Testis (tissue), 3 donors: Measurements from ENCODE around the gene FOXN1. TPM values are rescaled to one million over a fixed set of nuclear protein-coding genes. Genes with fewer than 3 reads are reported as not detected.

Experiments
- DNase-seq: peaks from one replicate; pipeline ENCODE4 v3.0.0-alpha.2; 2019
- H3K27ac ChIP-seq, 2 donors: fragments of 200-600 bp; sonication (generic); one replicate each; pipeline ENCODE4 v1.5.1; 2019
- H3K27me3 ChIP-seq: fragments of 200-600 bp; sonication (generic); one replicate; pipeline ENCODE4 v1.5.1; 2019
- H3K36me3 ChIP-seq: fragments of 200-600 bp; sonication (generic); one replicate; pipeline ENCODE4 v1.5.1; 2017; ENCODE audit warnings: low read depth; ENCODE audit errors: missing control alignments
- H3K4me1 ChIP-seq: fragments of 200-600 bp; sonication (generic); one replicate; pipeline ENCODE4 v1.5.1; 2019
- H3K4me3 ChIP-seq, 2 donors: fragments of 200-600 bp; sonication (generic); one replicate each; pipeline ENCODE4 v1.5.1; 2017 to 2019
- H3K9me3 ChIP-seq: fragments of 200-600 bp; sonication (generic); one replicate; pipeline ENCODE4 v1.5.1; 2017
- POLR2A ChIP-seq: fragments of 450-650 bp; IDR thresholded peaks from one replicate; pipeline ENCODE4 v1.6.1; 2017; ENCODE audit warnings: antibody characterized with exemption, mild to moderate bottlenecking, moderate library complexity
- WGBS, 2 donors: methylation state at CpG; one replicate each; pipeline ENCODE4 v1.1.5; 2018; 5-methylcytosine and 5-hydroxymethylcytosine counted together
- intact Hi-C: fragments of 100-400 bp; cut with DNase I; formaldehyde crosslinking; loops from one replicate; pipeline ENCODE4 v1.15.1; 2023; ENCODE audit warnings: low total_unique reads
- polyA plus RNA-seq: library from polyadenylated mRNA; stranded (reverse); fragments of 350-450 nt; fragmentation: Illumina TruSeq; extraction: RNeasy Lipid Tissue Mini Kit (QIAGEN cat#74804); gene quantifications from one replicate; pipeline ENCODE4 v1.2.3, GENCODE V29; 2014; ENCODE audit warnings: low read depth, low replicate concordance; ENCODE audit not compliant: insufficient read depth
- total RNA-seq, 2 donors: library from RNA; depleted of rRNA; stranded (reverse); fragments of >200 nt; gene quantifications; one replicate each; pipeline ENCODE4 v1.2.3, GENCODE V29; 2016
- TF ChIP-seq, protein P1 (sequence below), 3 experiments: fragments of 450-650 bp in 2 of 3; fragments of 200-600 bp in 1 of 3; sonication (generic) in 1 of 3; IDR thresholded peaks; one replicate each; pipeline ENCODE4 v1.5.1; 2016 to 2019; ENCODE audit warnings: antibody characterized with exemption in 3 of 3, mild to moderate bottlenecking in 2 of 3, moderate library complexity in 1 of 3

FOXN1 gene
- total and polyA plus RNA-seq, 3 donors from 2014 or later, result 0.24 to 0.69 (median 0.50) TPM

GRCh38 chr17:28472871-28473497, 33.2 kb upstream of the FOXN1 start:
- WGBS, 2 donors, result 83 to 93% methylated on average over 7 of the region's 7 CpGs

GRCh38 chr17:28473542-28473941, 32.6 kb upstream of the FOXN1 start, which contains the start of gene SLC13A2:
Gene SLC13A2, plus strand, starts transcription at chr17:28473644. Its CDS starts 69 bp downstream, at chr17:28473713.
- Histone ChIP-seq H3K9me3 (no peaks in the 10 kb centered on the region), H3K36me3 (no peaks in the 10 kb centered on the region), H3K27ac (no peak within 1 kb of the TSS), H3K27me3 (no peaks in the 10 kb centered on the region), H3K4me1 (no peaks in the 10 kb centered on the region), H3K4me3 (no peak within 1 kb of the TSS)
- DNase-seq, result no peak
- TF ChIP-seq, protein P1, sequence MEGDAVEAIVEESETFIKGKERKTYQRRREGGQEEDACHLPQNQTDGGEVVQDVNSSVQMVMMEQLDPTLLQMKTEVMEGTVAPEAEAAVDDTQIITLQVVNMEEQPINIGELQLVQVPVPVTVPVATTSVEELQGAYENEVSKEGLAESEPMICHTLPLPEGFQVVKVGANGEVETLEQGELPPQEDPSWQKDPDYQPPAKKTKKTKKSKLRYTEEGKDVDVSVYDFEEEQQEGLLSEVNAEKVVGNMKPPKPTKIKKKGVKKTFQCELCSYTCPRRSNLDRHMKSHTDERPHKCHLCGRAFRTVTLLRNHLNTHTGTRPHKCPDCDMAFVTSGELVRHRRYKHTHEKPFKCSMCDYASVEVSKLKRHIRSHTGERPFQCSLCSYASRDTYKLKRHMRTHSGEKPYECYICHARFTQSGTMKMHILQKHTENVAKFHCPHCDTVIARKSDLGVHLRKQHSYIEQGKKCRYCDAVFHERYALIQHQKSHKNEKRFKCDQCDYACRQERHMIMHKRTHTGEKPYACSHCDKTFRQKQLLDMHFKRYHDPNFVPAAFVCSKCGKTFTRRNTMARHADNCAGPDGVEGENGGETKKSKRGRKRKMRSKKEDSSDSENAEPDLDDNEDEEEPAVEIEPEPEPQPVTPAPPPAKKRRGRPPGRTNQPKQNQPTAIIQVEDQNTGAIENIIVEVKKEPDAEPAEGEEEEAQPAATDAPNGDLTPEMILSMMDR (IDR thresholded peaks at IDR 0.05), result no peak
- WGBS, 2 donors, result 72 to 75% methylated on average over 5 of the region's 5 CpGs
- intact Hi-C loops, result no loop called here

More at GRCh38 chr17:28472871-28473497, 33.2 kb upstream of the FOXN1 start:
- intact Hi-C loops, result no loop called here
- H3K36me3 ChIP-seq, result no peaks in the 10 kb centered on the region
- H3K9me3 ChIP-seq, result no peaks in the 10 kb centered on the region
- H3K4me1 ChIP-seq, result no peaks in the 10 kb centered on the region
- no peak for TF ChIP-seq POLR2A
- TF ChIP-seq, protein P1 (IDR thresholded peaks at IDR 0.05), result no peak
- no peaks in the 10 kb centered on the region for H3K27me3 ChIP-seq
- no peak overlapping the region for H3K4me3 ChIP-seq
- H3K27ac ChIP-seq, result no peak overlapping the region
- no peak for DNase-seq

- Histone ChIP-seq H3K9me3 (no peaks in the 10 kb centered on the region), H3K36me3 (no peaks in the 10 kb centered on the region), H3K4me1 (no peaks in the 10 kb centered on the region), H3K27me3 (no peaks in the 10 kb centered on the region), H3K4me3 (no peak overlapping the region), H3K27ac (no peak overlapping the region)
- intact Hi-C loops, result no loop called here
- WGBS, 2 donors, result 85 to 93% methylated on average over 7 of the region's 7 CpGs
- TF ChIP-seq, protein P1 (IDR thresholded peaks at IDR 0.05), result no peak
- no peak for TF ChIP-seq POLR2A
- DNase-seq, result no peak
Measured at GRCh38 chr17:28474111-28474531, 32.0 kb upstream of the FOXN1 start.

GRCh38 chr17:28475151-28475900, 30.8 kb upstream of the FOXN1 start:
- H3K4me3 ChIP-seq, result no peak overlapping the region
- DNase-seq, result no peak
- H3K27me3 ChIP-seq, result no peaks in the 10 kb centered on the region
- TF ChIP-seq, protein P1 (IDR thresholded peaks at IDR 0.05), result no peak
- no peak for TF ChIP-seq POLR2A
- no peaks in the 10 kb centered on the region for H3K4me1 ChIP-seq
- no peaks in the 10 kb centered on the region for H3K9me3 ChIP-seq
- WGBS, 2 donors, result 44 to 63% methylated on average over 9 of the region's 9 CpGs
- H3K27ac ChIP-seq, result no peak overlapping the region
- no peaks in the 10 kb centered on the region for H3K36me3 ChIP-seq
- intact Hi-C loops, result no loop called here
